ENCODE measurements around the gene CAMK2G.
"Not testable (repeated sequence)": the region's sequence is repeated elsewhere in the genome, so short reads cannot be mapped to it uniquely, and the experiment has no call there.

Gene CAMK2G

GRCh38 chr10:73838827-73839226, 35.5 kb downstream of the CAMK2G start:
- TF ChIP-seq CTCF (IDR thresholded peaks at IDR 0.05; ENCODE audit: borderline replicate concordance, control extremely low read depth, extremely low read depth, insufficient read depth, missing control alignments) = no peak
- in situ Hi-C loops (cut with MboI; ENCODE audit: low sequenced_read_pairs, unreplicated experiment) = no loop called here
- no peak for DNase-seq (ENCODE audit: low spot score)

GRCh38 chr10:73838008-73838567, 36.3 kb downstream of the CAMK2G start:
- no peak for TF ChIP-seq CTCF (IDR thresholded peaks at IDR 0.05; ENCODE audit: borderline replicate concordance, control extremely low read depth, extremely low read depth, insufficient read depth, missing control alignments)
- DNase-seq (ENCODE audit: low spot score) = no peak
- in situ Hi-C loops (cut with MboI; ENCODE audit: low sequenced_read_pairs, unreplicated experiment) = no loop called here

- in situ Hi-C loops (cut with MboI; ENCODE audit: low sequenced_read_pairs, unreplicated experiment) = no loop called here
- no peak for TF ChIP-seq CTCF (IDR thresholded peaks at IDR 0.05; ENCODE audit: borderline replicate concordance, control extremely low read depth, extremely low read depth, insufficient read depth, missing control alignments)
- no peak for DNase-seq (ENCODE audit: low spot score)
Observed at GRCh38 chr10:73837072-73837471, 37.3 kb downstream of the CAMK2G start.

GRCh38 chr10:73836427-73836980, 37.9 kb downstream of the CAMK2G start:
- DNase-seq (ENCODE audit: low spot score) = no peak
- in situ Hi-C loops (cut with MboI; ENCODE audit: low sequenced_read_pairs, unreplicated experiment) = no loop called here
- no peak for TF ChIP-seq CTCF (IDR thresholded peaks at IDR 0.05; ENCODE audit: borderline replicate concordance, control extremely low read depth, extremely low read depth, insufficient read depth, missing control alignments)

- in situ Hi-C loops (cut with MboI; ENCODE audit: low sequenced_read_pairs, unreplicated experiment); DNase-seq (ENCODE audit: low spot score): not testable (repeated sequence)
Observed at GRCh38 chr10:73829090-73829489, 45.3 kb downstream of the CAMK2G start.

GRCh38 chr10:73828161-73828560, 46.2 kb downstream of the CAMK2G start:
- in situ Hi-C loops (cut with MboI; ENCODE audit: low sequenced_read_pairs, unreplicated experiment) = no loop called here
- no peak for DNase-seq (ENCODE audit: low spot score)

More at GRCh38 chr10:73828161-73828560, 46.2 kb downstream of the CAMK2G start:
- TF ChIP-seq CTCF (IDR thresholded peaks at IDR 0.05; ENCODE audit: borderline replicate concordance, control extremely low read depth, extremely low read depth, insufficient read depth, missing control alignments) = no peak

Measured in GM13976 (cell line).